Type B pancreatic cell (in vitro differentiated cells): ENCODE results near the gene CASP2. TPM values are rescaled to one million over a fixed set of nuclear protein-coding genes. Genes with fewer than 3 reads are reported as not detected.

Experiments used
- DNase-seq: peaks from one replicate; pipeline ENCODE4 v3.0.0; 2021; ENCODE audit warnings: mixed read lengths; ENCODE audit not compliant: unreplicated experiment; ENCODE audit errors: extremely low spot score
- H3K27ac Mint-ChIP-seq: 2 replicates; pipeline ENCODE4 v1.8.0; 2021; ENCODE audit warnings: mild to moderate bottlenecking, mixed read lengths
- H3K27me3 Mint-ChIP-seq: 2 replicates; pipeline ENCODE4 v1.8.0; 2021; ENCODE audit warnings: mixed read lengths
- H3K36me3 Mint-ChIP-seq: 2 replicates; pipeline ENCODE4 v1.8.0; 2021; ENCODE audit warnings: mixed read lengths
- H3K4me1 Mint-ChIP-seq: one replicate; pipeline ENCODE4 v1.8.0; 2021; ENCODE audit warnings: mixed read lengths; ENCODE audit not compliant: unreplicated experiment
- H3K4me3 Mint-ChIP-seq: 2 replicates; pipeline ENCODE4 v1.8.0; 2021; ENCODE audit warnings: mild to moderate bottlenecking, mixed read lengths
- H3K9me3 Mint-ChIP-seq: 2 replicates; pipeline ENCODE4 v1.8.0; 2021; ENCODE audit warnings: mixed read lengths
- CTCF ChIP-seq: fragments of 200-600 bp; sonication (generic); conservative IDR thresholded peaks from 2 replicates; pipeline ENCODE4 v1.5.0; 2021; ENCODE audit warnings: antibody characterized with exemption, mild to moderate bottlenecking
- total RNA-seq: library from RNA; stranded (reverse); gene quantifications from 2 replicates; pipeline ENCODE4 v1.2.1, GENCODE V29; 2021; ENCODE audit warnings: low replicate concordance

CASP2 gene
- total RNA-seq, 1 donor from 2014 or later, result 55.2 TPM

- no peak overlapping the region for H3K27ac Mint-ChIP-seq
- no peaks in the 10 kb centered on the region for H3K27me3 Mint-ChIP-seq
- H3K4me3 Mint-ChIP-seq, result no peak overlapping the region
- H3K36me3 Mint-ChIP-seq, result peaks cover 3% of the 10 kb centered on the region
- H3K9me3 Mint-ChIP-seq, result no peaks in the 10 kb centered on the region
- peaks cover 30% of the 10 kb centered on the region for H3K4me1 Mint-ChIP-seq
- no peak for DNase-seq
- TF ChIP-seq CTCF, result no peak
Measured at GRCh38 chr7:143318661-143319060, 30.5 kb downstream of the CASP2 start.

- no peak overlapping the region for H3K27ac Mint-ChIP-seq
- H3K4me3 Mint-ChIP-seq, result no peak overlapping the region
- peaks cover 44% of the 10 kb centered on the region for H3K4me1 Mint-ChIP-seq
- H3K36me3 Mint-ChIP-seq, result no peaks in the 10 kb centered on the region
- TF ChIP-seq CTCF, result no peak
- no peak for DNase-seq
- no peaks in the 10 kb centered on the region for H3K9me3 Mint-ChIP-seq
- H3K27me3 Mint-ChIP-seq, result no peaks in the 10 kb centered on the region
Measured at GRCh38 chr7:143320620-143321019, 32.5 kb downstream of the CASP2 start.

- Mint-ChIP-seq H3K27me3 (no peaks in the 10 kb centered on the region), H3K4me3 (no peak overlapping the region), H3K9me3 (no peaks in the 10 kb centered on the region), H3K36me3 (no peaks in the 10 kb centered on the region), H3K4me1 (peaks cover 44% of the 10 kb centered on the region), H3K27ac (no peak overlapping the region)
- DNase-seq, result no peak
- TF ChIP-seq CTCF, result no peak
Measured at GRCh38 chr7:143321242-143321641, 33.1 kb downstream of the CASP2 start.

- DNase-seq, result no peak
- Mint-ChIP-seq H3K27ac (no peak overlapping the region), H3K4me3 (no peak overlapping the region), H3K36me3 (no peaks in the 10 kb centered on the region), H3K4me1 (peaks cover 41% of the 10 kb centered on the region), H3K27me3 (no peaks in the 10 kb centered on the region), H3K9me3 (no peaks in the 10 kb centered on the region)
- TF ChIP-seq CTCF, result no peak
Measured at GRCh38 chr7:143321734-143322133, 33.6 kb downstream of the CASP2 start.

- Mint-ChIP-seq H3K27me3 (no peaks in the 10 kb centered on the region), H3K4me1 (peaks cover 33% of the 10 kb centered on the region), H3K36me3 (no peaks in the 10 kb centered on the region), H3K9me3 (no peaks in the 10 kb centered on the region), H3K4me3 (peak overlapping the region; percentile 49), H3K27ac (peak overlapping the region; percentile 82)
- no peak for TF ChIP-seq CTCF
- no peak for DNase-seq
Measured at GRCh38 chr7:143322760-143323633, 34.8 kb downstream of the CASP2 start.
